GM12865 (cell line): ENCODE results near the gene MVB12B.

Source experiments
- DNase-seq: peaks from one replicate; pipeline ENCODE4 v3.0.0; 2010; ENCODE audit warnings: low read depth
- H3K4me3 ChIP-seq: 2 replicates; pipeline ENCODE4 v1.5.1; 2011; ENCODE audit warnings: mild to moderate bottlenecking, low read depth, low read length, control low read depth
- TF ChIP-seq, protein P1 (sequence below): IDR thresholded peaks from 2 replicates; pipeline ENCODE4 v1.5.1; 2011; ENCODE audit warnings: low read length, control low read depth, low read depth, inconsistent platforms; ENCODE audit not compliant: insufficient read depth; ENCODE audit errors: missing control alignments

Gene MVB12B

DNA sequence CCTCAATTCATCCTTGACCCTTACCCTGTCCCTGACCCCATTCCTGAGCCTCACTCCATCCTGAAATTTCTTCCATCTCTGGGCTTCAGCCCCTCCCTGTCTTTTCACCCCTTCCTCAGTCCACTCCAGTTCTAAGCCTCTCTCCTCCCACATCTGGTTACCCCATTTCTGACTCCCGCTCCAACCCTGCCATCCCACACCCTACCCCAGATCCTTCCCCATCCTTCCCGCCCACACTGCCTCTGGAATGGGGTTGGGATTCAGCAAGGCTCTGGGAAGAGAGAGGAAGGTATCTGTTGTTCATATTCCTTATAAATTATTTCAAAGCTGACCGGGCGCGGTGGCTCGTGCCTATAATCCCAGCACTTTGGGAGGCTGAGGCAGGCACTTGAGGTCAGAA lies 29.9 kb upstream of the MVB12B start:
- no peak for DNase-seq
- TF ChIP-seq, protein P1, sequence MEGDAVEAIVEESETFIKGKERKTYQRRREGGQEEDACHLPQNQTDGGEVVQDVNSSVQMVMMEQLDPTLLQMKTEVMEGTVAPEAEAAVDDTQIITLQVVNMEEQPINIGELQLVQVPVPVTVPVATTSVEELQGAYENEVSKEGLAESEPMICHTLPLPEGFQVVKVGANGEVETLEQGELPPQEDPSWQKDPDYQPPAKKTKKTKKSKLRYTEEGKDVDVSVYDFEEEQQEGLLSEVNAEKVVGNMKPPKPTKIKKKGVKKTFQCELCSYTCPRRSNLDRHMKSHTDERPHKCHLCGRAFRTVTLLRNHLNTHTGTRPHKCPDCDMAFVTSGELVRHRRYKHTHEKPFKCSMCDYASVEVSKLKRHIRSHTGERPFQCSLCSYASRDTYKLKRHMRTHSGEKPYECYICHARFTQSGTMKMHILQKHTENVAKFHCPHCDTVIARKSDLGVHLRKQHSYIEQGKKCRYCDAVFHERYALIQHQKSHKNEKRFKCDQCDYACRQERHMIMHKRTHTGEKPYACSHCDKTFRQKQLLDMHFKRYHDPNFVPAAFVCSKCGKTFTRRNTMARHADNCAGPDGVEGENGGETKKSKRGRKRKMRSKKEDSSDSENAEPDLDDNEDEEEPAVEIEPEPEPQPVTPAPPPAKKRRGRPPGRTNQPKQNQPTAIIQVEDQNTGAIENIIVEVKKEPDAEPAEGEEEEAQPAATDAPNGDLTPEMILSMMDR: no peak
- H3K4me3 ChIP-seq: no peak overlapping the region

DNA sequence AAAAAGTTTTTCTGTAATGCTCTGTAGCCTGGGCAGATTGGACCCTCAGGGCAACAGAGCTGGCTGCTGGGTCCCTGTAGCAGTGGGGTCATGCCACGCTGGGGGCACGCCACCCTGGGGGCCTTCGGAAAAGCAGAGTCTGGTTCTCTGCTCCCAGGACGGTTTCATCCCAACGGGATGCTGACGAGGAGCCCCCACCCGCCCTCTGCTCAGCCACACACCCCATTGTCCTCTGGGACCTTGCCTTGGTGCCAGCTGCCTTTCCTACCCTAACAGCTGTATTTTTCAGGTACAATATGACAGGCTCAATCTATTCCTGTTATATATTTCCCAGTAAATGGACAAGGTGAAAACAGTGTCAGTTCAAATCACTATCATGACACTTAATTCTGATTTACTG lies 29.0 kb upstream of the MVB12B start:
- no peak for DNase-seq

DNA sequence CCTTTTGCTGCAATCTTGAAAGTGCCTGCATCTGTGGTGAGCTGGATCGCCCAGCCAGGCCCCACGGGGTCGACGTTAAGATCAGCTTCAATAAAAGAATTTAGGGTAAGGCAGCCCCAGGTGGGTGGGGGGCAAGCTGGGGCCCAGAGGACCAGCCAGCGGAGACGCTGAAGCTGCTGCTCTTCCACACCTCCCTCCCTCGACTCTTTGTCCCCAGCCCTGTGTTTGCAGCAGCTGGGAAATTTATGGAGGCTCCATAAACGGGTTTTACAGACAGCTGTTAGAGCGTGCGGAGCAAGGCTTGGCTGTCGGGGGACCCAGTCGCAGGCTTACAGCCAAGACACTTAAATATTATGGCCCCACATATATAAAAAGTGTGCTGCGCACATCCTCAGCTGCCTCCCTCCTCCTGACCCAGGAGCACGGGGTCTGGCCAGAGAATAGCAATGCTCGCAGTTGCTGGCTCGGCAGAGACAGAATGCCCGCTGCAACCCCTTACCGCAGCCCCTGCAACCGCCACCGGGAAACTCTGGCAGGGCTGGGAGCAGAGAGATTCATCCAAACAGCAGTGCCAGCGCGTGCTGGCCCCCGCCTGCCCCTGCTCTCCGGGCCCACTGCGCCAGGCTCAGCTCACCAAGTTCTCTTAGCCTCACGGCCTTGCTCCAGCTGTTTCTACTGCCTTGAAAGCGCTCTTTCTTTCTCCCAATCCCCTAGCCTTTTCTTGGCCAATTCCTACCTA lies 28.4 kb upstream of the MVB12B start:
- TF ChIP-seq, protein P1: no peak
- H3K4me3 ChIP-seq: no peak overlapping the region
- DNase-seq: no peak

More for the DNA sequence above, 29.0 kb upstream of the MVB12B start:
- no peak overlapping the region for H3K4me3 ChIP-seq
- TF ChIP-seq, protein P1: no peak

DNA sequence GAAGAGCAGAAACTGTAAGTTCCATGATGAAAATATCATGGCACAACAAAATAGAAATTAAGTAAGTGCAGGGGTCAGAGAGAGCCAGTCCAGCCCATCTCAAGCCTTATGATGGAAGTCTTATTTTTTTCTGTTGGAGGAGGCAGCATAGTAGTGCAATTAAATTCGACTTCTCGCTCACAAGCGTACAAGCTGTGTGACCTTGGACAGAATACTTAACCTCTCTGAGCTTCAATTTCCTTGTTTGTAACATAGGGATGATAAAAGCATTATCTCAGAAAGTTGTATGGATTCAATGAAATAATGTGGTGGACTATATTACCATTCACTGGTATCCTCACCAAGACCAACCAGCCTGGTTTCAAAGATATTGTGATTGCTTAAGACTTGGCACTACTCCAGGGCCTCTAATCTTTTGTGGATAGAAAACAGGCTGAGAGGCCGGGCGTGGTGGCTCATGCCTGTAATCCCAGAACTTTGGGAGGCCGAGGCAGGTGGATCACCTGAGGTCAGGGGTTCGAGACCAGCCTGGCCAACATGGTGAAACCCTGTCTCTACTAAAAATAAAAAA lies 26.8 kb upstream of the MVB12B start:
- TF ChIP-seq, protein P1: no peak
- DNase-seq: no peak
- no peak overlapping the region for H3K4me3 ChIP-seq

DNA sequence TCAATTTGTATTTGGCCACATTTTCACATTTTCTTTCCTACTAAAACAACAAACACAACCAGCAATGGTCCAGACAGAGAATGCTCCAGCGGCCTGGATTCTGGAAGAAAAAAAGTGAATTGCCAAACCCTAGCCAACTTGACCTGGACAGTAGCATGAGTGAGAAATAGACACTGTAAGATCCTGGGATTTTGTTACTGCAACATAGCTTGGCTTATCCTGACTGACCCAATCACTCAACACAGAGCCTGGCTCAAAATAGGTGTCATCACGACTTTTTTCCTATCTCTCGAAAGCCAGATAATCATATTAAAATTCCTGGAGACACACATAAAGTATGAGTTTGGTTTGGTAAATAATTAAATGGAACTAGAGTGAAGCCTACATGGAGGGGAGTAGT lies 25.4 kb upstream of the MVB12B start:
- H3K4me3 ChIP-seq: no peak overlapping the region
- TF ChIP-seq, protein P1: no peak
- DNase-seq: no peak

DNA sequence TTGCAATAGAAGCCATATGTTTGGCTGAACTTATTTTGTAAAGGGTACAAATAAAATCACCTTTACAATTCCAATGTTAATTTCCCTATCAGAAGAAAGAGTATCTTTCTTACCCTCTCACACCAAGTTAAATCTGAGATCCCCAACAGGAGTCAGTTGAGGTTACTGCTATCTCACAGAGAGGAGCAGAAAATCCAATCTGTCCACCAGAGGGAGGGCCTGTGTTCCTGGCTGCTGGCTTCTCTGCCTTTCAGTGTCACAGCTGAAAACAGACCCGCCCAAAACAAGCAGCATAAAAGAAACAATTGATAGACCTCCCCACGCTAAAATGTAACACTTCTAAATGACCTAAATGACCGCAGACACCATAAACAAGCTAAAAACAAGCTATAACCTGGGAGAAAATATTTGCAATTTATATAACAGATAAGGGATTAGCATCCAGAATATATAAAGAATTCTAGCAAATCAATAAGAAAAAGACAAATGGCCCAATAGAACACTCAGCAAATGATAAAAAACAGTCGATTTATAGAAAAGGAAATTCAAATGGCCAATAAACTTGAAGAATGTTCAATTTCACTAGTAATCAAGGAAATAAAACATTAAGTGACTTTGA lies 24.5 kb upstream of the MVB12B start:
- TF ChIP-seq, protein P1: peak; percentile 46
- peak; percentile 49 for DNase-seq
- H3K4me3 ChIP-seq: no peak overlapping the region
